ENCODE measurements around the gene CAPN11.

DNA sequence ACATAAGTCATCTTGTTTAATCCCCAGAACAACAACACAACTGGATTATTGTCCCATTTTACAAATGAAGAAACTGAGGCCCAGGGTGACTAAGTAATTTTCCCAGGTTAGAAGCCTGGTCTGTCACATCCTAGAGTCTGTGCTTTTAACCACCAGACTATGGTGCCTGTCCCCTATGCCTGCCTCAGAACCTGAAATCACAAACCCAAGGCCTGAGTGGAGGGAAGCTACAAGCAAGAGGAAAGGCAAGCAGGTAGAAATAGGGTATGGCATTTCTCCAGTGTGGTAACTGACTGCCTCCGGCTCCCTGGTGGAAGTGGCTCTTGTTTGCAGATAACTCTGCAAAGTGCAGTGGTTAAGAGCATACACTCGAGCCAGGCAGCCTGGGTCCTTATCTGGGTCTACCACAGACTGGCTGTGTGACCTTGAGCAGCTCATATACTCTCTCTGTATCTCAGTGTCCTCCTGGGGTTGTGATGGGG lies 28.7 kb upstream of the CAPN11 start:
- TF ChIP-seq, protein P1, sequence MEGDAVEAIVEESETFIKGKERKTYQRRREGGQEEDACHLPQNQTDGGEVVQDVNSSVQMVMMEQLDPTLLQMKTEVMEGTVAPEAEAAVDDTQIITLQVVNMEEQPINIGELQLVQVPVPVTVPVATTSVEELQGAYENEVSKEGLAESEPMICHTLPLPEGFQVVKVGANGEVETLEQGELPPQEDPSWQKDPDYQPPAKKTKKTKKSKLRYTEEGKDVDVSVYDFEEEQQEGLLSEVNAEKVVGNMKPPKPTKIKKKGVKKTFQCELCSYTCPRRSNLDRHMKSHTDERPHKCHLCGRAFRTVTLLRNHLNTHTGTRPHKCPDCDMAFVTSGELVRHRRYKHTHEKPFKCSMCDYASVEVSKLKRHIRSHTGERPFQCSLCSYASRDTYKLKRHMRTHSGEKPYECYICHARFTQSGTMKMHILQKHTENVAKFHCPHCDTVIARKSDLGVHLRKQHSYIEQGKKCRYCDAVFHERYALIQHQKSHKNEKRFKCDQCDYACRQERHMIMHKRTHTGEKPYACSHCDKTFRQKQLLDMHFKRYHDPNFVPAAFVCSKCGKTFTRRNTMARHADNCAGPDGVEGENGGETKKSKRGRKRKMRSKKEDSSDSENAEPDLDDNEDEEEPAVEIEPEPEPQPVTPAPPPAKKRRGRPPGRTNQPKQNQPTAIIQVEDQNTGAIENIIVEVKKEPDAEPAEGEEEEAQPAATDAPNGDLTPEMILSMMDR (IDR thresholded peaks at IDR 0.05; ENCODE audit: low read depth, low read length): no peak
- no peak for TF ChIP-seq EZH2phosphoT487 (IDR thresholded peaks at IDR 0.05; ENCODE audit: low read depth)

All from OCI-LY3 (cell line).